Transverse colon (tissue), 4 donors: ENCODE results near the gene CADM1. TPM values are rescaled to one million over a fixed set of nuclear protein-coding genes. Genes with fewer than 3 reads are reported as not detected.

Experiments used
- DNase-seq: peaks from one replicate; pipeline ENCODE4 v3.0.0-alpha.2; 2019
- H3K27ac ChIP-seq, 4 donors: fragments of 200-600 bp; sonication (generic); 2 replicates each; pipeline ENCODE4 v1.5.1; 2016 to 2018; ENCODE audit warnings: inconsistent platforms in 4 of 4
- H3K27me3 ChIP-seq: fragments of 200-600 bp; sonication (generic); 2 replicates; pipeline ENCODE4 v1.5.1; 2017; ENCODE audit warnings: inconsistent platforms
- H3K36me3 ChIP-seq, 4 donors: fragments of 200-600 bp; sonication (generic); 2 replicates each; pipeline ENCODE4 v1.5.1; 2017 to 2019; ENCODE audit warnings: inconsistent platforms in 4 of 4
- H3K4me1 ChIP-seq, 4 donors: fragments of 200-600 bp; sonication (generic); 2 replicates each; pipeline ENCODE4 v1.5.1; 2017 to 2020; ENCODE audit warnings: inconsistent platforms in 4 of 4
- H3K4me3 ChIP-seq, 4 donors: fragments of 200-600 bp; sonication (generic); 1 replicate in 1 of 4; 2 replicates in 3 of 4; pipeline versions ENCODE4 v1.5.1 to v1.6.1; 2017 to 2019; ENCODE audit warnings: inconsistent platforms in 4 of 4
- H3K9me3 ChIP-seq, 2 donors: fragments of 200-600 bp; sonication (generic); 2 replicates each; pipeline ENCODE4 v1.5.1; 2017 to 2019; ENCODE audit warnings: inconsistent platforms in 2 of 2
- EP300 ChIP-seq: sonication (generic); formaldehyde crosslinking; IDR thresholded peaks from one replicate; pipeline ENCODE4 v1.6.1; 2017; ENCODE audit warnings: antibody characterized with exemption, low read depth
- POLR2A ChIP-seq: fragments of 450-650 bp; IDR thresholded peaks from one replicate; pipeline ENCODE4 v1.6.1; 2016; ENCODE audit warnings: antibody characterized with exemption, mild to moderate bottlenecking, moderate library complexity
- POLR2AphosphoS5 ChIP-seq, 3 donors: sonication (generic); formaldehyde crosslinking; IDR thresholded peaks; one replicate each; pipeline ENCODE4 v1.6.1; 2016; ENCODE audit warnings: antibody characterized with exemption in 3 of 3
- WGBS, 2 donors: methylation state at CpG; one replicate each; pipeline ENCODE4 v1.1.5; 2018; ENCODE audit warnings: low coverage in 1 of 2; 5-methylcytosine and 5-hydroxymethylcytosine counted together
- in situ Hi-C, 4 donors: fragments of 200-750 bp; cut with MboI; loops; one replicate each; pipeline versions ENCODE4 v1.15.0 to v1.15.1; 2017; ENCODE audit warnings: low sequenced_read_pairs in 3 of 4, low pct_ligation_motif_present in 1 of 4, low pct_unique_long_range_greater_than_20kb in 1 of 4
- intact Hi-C: fragments of 100-400 bp; cut with DNase I; formaldehyde crosslinking; loops from one replicate; pipeline ENCODE4 v1.15.1; 2023; ENCODE audit warnings: low total_unique reads
- total RNA-seq, 4 donors: library from RNA; depleted of rRNA; stranded (reverse); fragments of >200 nt; gene quantifications; one replicate each; pipeline ENCODE4 v1.1.0, GENCODE V29; 2016
- TF ChIP-seq, protein P1 (sequence below), 5 experiments: fragments of 200-600 bp in 3 of 5; fragments of 450-650 bp in 2 of 5; sonication (generic) in 3 of 5; IDR thresholded peaks; 1 replicate in 2 of 5; 2 replicates in 3 of 5; pipeline ENCODE4 v1.5.1; 2016 to 2017; ENCODE audit warnings: antibody characterized with exemption in 5 of 5, inconsistent platforms in 3 of 5, mild to moderate bottlenecking in 2 of 5, moderate library complexity in 1 of 5

Gene CADM1
- total RNA-seq, 4 donors from 2014 or later, result 2.8 to 6.4 (median 3.7) TPM

DNA sequence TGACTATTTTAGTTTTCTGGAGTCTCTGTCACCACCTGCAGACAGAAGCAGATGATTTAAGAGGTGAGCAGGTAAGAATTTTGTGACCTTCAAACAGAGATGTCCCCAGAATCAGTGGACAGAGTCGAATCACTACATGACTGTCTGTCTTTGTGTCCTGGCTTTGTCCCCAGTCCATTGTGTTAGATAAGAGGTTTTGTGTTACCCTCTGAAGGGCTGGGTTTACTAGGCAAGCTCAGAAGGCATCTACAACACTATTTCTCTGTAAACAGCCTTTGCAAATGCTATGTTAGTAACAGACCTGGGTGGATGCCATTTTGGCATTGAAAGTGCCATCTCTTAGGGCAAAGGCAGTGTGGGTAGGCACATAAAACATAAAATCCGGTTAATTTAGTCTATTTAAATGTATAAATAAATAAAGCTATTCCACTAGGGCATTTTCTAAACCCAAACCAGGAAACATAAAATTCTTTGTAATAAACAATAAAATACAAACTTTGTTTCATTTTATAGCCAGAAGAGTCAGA, 40.3 kb upstream of the CADM1 start:
- WGBS, 2 donors, result 41 to 60% methylated on average over 1 to 2 of the region's 2 CpGs
- H3K4me3 ChIP-seq, result no peak overlapping the region
- no peak for DNase-seq
- H3K4me1 ChIP-seq, result no peaks in the 10 kb centered on the region
- H3K9me3 ChIP-seq, result no peaks in the 10 kb centered on the region
- no peak for TF ChIP-seq POLR2AphosphoS5 (IDR thresholded peaks at IDR 0.05)
- no peak for TF ChIP-seq EP300
- TF ChIP-seq POLR2A, result no peak
- TF ChIP-seq, protein P1, sequence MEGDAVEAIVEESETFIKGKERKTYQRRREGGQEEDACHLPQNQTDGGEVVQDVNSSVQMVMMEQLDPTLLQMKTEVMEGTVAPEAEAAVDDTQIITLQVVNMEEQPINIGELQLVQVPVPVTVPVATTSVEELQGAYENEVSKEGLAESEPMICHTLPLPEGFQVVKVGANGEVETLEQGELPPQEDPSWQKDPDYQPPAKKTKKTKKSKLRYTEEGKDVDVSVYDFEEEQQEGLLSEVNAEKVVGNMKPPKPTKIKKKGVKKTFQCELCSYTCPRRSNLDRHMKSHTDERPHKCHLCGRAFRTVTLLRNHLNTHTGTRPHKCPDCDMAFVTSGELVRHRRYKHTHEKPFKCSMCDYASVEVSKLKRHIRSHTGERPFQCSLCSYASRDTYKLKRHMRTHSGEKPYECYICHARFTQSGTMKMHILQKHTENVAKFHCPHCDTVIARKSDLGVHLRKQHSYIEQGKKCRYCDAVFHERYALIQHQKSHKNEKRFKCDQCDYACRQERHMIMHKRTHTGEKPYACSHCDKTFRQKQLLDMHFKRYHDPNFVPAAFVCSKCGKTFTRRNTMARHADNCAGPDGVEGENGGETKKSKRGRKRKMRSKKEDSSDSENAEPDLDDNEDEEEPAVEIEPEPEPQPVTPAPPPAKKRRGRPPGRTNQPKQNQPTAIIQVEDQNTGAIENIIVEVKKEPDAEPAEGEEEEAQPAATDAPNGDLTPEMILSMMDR (IDR thresholded peaks at IDR 0.05), result no peak
- no peaks in the 10 kb centered on the region for H3K36me3 ChIP-seq
- peaks cover 6% of the 10 kb centered on the region for H3K27me3 ChIP-seq
- H3K27ac ChIP-seq, result no peak overlapping the region
- in situ Hi-C loops, result no loop called here
- intact Hi-C loops, result no loop called here

DNA sequence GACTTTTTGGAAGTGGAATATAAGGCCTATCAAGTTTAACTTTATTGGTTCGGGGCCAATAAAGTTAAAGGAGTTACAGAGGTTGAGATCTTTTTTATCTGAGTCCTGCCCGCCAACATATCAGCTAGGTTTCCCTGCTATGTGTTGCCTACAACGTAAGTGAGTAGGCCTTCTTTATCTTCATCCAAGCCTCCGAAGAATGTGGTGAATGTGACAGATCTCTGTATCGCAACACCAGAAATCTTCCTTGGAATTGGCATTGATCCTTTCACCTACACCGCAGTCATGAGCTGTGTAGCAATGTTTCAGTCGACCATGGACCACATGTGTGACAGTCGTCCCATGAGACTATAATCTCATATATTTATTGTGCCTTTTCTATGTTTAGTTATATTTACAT, 37.3 kb upstream of the CADM1 start:
- DNase-seq, result no peak
- no peak overlapping the region for H3K4me3 ChIP-seq
- in situ Hi-C loops, result no loop called here
- TF ChIP-seq, protein P1 (IDR thresholded peaks at IDR 0.05), result no peak
- no peak for TF ChIP-seq EP300
- TF ChIP-seq POLR2AphosphoS5 (IDR thresholded peaks at IDR 0.05), result no peak
- no peak for TF ChIP-seq POLR2A
- no peaks in the 10 kb centered on the region for H3K4me1 ChIP-seq
- no peaks in the 10 kb centered on the region for H3K9me3 ChIP-seq
- WGBS, 2 donors, result 92 to 100% methylated on average over 2 to 8 of the region's 8 CpGs
- intact Hi-C loops, result no loop called here
- no peak overlapping the region for H3K27ac ChIP-seq
- H3K36me3 ChIP-seq, result no peaks in the 10 kb centered on the region
- H3K27me3 ChIP-seq, result peaks cover 6% of the 10 kb centered on the region

DNA sequence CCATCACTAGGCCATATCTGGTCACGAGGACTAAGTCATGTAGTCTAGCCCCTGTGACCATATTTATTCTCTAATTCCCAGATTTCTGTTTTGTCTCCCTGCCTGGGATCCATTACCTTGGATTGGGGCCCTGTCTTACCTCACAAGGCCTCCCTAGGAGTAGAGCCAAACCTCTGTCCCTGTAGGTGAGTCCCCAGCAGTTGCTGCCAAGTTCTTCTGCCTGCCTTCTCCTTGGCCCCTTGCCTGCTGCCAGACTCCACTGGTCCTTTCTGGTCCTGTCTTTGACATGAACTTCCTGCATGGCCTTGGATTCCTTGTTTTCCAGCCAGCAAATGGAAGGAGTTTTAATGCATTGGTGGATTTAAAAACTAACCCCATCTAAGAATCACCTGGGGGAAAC, 35.6 kb upstream of the CADM1 start:
- no peak overlapping the region for H3K27ac ChIP-seq
- peaks cover 6% of the 10 kb centered on the region for H3K27me3 ChIP-seq
- intact Hi-C loops (no loop called here), in situ Hi-C loops (no loop called here)
- no peaks in the 10 kb centered on the region for H3K9me3 ChIP-seq
- no peaks in the 10 kb centered on the region for H3K4me1 ChIP-seq
- 63 to 91% methylated on average over 1 of the region's 1 CpG for WGBS, 2 donors
- DNase-seq, result no peak
- H3K4me3 ChIP-seq, result no peak overlapping the region
- TF ChIP-seq POLR2AphosphoS5 (IDR thresholded peaks at IDR 0.05) (no peak), POLR2A (no peak), EP300 (no peak)
- TF ChIP-seq, protein P1 (IDR thresholded peaks at IDR 0.05), result no peak
- H3K36me3 ChIP-seq, result no peaks in the 10 kb centered on the region

DNA sequence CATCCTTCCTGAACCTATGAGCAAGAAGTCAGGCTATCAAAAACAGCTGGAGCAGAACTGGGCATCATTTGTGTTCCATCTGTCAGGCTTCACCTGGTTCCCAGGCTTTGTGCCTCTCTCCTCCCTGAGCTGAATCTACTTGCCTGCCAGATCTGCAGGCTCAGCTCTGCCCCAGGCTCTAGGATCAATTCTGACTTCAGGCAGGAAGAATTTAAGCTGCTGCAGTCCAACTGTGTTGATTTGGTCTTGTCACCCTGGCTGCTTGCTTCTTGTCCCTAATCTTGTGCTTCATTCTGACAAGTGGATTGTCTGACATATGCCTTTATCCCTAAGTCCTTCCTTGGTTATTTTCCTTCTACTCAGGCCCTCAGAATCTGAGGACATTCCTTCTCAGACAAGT, 31.6 kb upstream of the CADM1 start:
- no peak for DNase-seq
- no peak overlapping the region for H3K4me3 ChIP-seq
- intact Hi-C loops (no loop called here), in situ Hi-C loops (no loop called here)
- H3K36me3 ChIP-seq, result no peaks in the 10 kb centered on the region
- H3K9me3 ChIP-seq, result no peaks in the 10 kb centered on the region
- no peaks in the 10 kb centered on the region for H3K27me3 ChIP-seq
- TF ChIP-seq, protein P1 (IDR thresholded peaks at IDR 0.05), result no peak
- TF ChIP-seq EP300 (no peak), POLR2A (no peak)
- no peak overlapping the region for H3K27ac ChIP-seq
- no peaks in the 10 kb centered on the region for H3K4me1 ChIP-seq
